GM18498 (cell line): Measurements from ENCODE around the gene ADAM10.
"Not testable (repeated sequence)": the region's sequence is repeated elsewhere in the genome, so short reads cannot be mapped to it uniquely, and the experiment has no call there.

ENCODE experiments used
- ATAC-seq: cut with Tn5 transposase; IDR thresholded peaks from one replicate; pipeline ENCODE4 v1.9.1; 2021; ENCODE audit warnings: mild to moderate bottlenecking, moderate library complexity; ENCODE audit not compliant: unreplicated experiment

Gene ADAM10

DNA sequence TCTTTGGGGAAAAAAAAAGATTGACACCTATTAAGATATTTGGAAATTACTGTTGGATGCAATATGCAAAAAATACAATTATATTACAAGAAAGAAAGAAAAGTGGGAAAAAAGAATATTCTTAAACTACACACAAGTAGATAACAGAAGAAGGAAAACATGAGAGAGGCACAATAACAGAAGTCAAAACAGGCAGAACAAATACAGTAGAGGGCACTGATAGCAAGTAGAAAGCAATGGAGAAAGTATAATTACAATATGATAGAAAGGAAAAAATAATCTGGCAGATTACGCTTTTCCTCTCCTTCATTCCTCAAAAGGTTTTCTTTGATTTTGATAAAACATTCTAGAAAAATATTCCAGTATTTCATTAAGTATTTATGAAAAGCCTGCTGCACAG is 72.1 kb downstream of the ADAM10 start:
- no peak for ATAC-seq

DNA sequence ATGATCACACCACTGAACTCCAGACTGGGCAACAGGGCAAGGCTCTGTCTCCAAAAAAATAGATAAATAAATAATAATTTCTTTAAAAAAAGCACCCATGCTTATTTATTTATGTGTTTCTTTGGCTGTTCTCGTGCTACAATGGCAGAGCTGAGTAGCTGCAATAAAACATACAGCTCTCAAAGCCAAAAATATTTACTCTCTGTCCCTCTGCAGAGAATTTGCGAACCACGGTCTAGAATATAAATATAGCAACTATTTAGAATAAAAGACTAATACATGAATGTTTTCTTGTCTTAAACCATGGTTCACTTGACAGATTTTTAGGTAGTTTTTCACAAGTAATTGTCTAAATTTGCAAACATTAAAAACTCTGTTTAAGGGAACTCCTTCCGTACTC is 72.7 kb downstream of the ADAM10 start:
- no peak for ATAC-seq

DNA sequence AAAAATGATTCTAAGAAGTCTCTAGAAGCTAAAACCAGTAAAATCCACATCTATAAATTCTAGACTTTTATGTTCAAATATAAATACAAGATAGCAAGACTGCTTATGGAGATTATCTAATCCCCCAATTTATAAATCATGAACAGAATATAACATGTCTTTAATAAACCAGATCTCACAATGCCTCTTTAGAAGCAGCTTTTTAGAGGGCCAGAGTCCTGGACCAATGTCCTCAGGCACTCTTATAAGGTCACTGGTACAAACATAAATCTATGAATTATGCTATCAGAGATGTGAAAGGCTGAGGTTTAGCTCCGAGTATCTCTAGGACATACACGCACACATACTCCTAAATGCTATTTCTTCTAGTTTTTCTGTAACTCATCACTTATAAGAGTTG is 78.3 kb downstream of the ADAM10 start:
- ATAC-seq: no peak

DNA sequence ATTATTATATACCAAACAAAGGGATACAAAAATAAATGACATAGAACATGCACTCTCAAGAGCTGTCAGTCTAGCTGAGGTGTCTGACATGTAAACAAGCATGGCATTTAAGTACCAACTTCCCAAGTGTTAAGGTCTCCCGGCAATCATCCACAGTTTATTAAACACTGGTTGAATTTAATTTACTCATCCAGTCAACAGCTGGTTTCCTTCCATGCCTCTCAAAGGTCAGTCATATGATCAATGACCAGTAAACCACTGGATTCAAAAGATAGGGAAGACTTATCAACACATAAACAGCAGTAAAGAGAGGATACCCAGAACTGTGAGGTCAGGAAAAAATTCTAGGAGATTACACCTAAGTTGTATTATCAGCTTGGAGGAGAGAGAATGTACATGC is 80.4 kb downstream of the ADAM10 start:
- no peak for ATAC-seq

DNA sequence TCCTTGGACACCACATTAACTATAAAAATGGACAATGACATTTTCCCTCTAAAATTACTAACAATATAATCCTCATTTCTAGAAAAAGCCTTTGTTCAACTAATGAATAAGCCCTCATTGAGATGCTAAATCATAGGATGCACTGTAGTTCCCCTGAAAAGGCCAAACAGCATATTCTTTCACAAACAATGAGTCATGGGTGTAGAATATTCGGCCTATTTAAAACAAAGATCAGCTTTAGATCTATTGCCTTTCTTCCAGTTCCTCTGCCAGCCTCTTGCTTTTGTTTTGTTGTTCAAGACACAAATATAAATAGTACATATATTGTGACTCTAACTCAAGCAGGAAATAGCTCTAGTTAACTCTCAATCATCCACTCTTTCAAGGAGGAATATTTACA is 82.5 kb downstream of the ADAM10 start:
- no peak for ATAC-seq

DNA sequence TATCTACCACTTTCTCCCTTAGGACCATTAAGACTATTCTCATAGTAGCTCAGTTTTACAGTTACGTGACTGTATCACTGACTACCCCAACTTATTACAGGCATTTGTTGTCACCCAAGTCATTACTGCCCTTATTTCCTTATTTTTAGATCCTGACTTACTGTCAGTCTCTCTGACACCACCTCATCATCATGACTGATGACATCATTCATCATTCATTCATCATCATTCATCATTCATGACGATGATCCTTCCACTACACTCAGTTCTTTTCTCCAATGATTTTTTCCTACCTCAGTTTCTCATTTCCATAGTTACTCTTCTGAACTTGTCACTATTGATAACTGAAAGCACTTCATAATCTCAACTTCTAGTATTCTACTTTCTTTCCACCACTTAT is 83.8 kb downstream of the ADAM10 start:
- ATAC-seq: no peak

DNA sequence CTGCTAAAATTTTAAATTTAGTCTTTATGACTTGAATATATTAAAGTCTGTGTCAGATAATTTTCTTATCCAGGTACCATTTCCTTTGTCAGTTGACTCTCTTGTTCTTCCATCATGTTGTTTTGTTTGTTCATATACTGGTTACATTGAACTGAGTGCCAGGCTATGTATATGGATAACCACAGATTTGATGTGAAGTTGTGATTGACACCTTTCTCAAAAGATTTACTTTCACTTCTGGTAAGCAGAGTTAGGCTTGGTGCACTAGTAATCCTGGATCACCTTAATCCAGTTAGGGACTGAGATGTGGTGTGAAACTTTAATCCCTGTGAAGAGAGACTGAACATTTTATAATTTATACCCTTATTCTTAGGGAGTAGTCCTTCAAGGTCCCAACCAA is 99.4 kb downstream of the ADAM10 start:
- no peak for ATAC-seq

DNA sequence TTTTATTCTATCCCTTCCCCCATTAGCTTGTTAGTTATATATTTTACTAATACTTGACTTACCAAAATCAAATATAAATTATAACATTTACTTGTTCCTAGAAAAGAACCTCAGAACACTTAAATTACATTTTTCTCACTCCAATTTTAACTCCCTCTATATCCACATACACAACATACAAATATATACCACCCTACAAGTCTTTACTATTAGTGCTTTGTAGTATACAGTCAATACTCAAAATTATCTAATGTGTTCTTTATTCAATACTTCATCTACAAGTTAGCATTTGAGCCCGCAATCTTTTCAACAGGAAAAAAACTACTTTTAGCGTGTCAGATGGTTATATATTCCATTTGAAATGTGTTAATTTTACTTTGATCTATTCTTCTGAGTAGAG is 100.3 kb downstream of the ADAM10 start:
- ATAC-seq: no peak

DNA sequence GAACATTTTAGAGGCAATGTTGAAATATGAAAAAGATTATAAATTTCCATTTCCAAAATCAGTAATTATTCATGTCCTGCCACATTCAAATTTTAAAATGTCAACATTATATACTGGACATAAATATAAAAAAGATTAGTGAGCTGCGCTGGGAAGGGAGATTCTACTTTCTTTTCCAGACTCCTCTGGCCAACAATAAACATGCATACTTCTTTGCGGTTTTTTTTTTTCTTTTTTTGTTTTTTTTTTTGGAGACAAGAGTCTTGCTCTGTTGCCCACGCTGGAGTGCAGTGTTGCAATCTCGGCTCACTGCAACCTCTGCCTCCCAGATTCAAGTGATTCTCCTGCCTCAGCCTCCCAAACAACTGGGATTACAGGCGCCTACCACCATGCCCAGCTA is 105.5 kb downstream of the ADAM10 start:
- no peak for ATAC-seq

DNA sequence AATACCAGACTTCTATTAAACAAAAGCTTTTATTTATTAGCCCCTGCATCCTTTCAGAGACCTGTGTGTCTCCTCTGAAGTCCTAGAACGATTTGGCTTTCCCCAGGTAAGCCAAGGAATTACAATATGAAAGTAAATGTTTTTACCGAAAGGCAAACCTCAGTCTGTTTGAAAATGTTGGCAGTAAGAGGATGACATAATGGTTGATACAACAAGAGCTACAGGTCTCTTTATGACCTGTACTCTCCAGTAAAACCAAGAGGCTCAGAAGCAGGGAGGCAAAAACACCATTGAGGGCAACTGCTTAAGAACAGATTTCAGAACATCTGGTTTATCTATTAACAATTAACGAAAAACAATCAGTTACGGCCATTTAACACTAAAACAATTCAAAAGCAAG is 107.8 kb downstream of the ADAM10 start:
- no peak for ATAC-seq

DNA sequence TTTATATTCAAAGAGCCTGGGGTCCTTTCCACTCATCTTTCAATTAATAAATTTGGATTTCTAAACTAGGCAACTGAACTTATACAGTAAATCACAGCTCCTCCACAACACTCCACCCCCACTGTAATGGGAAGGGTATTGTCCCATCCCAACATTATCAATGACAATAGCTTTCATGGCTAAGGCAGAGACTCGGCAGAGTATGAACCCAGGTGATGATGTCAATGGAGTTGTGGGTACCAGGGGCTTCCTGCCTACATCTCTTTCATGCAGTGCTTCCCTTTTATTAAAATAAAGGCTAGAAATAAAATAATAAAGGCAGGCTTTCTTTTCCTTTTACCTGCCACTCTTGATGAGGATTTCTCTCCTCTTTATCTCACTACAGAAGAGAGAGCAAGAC is 109.5 kb downstream of the ADAM10 start:
- no peak for ATAC-seq

DNA sequence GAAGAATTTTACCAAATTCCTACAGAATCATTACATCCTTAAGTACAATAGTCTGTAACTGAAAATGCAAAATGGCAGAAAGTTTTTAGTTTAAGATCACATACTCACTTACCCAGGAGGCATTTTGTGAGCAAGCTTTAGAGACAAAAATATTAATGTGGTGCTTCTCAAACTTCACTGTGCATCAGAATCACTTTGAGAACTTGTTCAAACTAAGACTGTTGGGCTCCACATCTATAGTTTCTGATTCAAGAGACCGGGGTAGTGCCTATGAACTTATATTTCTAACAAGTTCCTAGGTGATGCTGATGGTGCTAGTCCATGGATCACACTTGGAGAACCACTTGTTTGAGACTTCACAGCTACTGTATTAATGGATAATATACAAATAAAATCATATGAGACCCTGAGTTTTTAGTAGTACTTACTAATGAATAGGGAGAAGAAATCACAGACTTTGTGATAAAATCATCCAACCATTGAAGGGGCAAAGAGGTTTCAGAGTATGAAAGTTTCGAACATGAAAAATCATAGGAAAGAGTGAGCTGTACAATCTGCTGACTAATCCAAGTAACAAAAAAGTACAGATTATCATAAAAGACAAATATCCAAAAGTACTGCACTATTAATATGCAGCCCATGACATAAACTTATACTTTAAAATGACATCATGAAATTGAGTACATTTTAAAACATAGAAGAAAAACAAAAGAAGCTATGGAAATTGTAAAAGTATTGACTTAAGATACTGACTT is 110.3 kb downstream of the ADAM10 start:
- ATAC-seq: no peak

DNA sequence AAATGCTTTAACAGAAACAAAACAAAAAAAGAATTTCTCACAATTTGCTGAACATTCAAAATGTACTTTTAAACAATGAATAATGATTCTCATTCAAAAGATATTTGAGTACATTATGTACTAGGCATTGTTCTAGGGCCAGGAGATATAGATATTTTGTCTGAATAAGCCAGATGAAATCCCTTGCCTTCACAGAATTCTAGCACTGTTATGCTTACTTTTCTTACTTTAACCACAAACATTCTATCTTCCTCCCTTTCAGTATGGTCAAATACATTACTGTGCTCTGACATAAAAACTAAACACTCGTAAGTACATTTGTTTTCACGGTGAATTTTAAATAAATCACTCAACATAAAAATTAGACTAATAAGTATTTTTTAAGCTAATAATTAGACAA is 116.7 kb downstream of the ADAM10 start:
- no peak for ATAC-seq

DNA sequence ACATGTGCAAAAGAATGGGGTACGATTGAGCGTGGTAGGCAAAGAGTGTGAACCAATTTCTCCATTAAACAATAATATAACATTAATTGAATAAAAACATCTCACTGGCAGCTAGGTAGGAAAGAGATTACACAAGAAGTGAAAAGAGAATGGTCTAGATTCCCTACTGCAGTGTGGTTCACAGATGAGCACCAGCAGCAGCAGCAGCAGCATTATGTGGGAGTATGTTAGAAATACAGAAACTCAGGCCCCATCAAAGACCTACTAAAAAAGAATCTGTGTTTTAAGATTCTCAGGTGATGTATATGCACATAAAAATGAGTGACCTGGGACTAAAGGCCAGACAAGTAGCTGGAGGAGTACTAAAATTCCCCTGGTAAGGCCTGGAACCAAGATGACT is 118.2 kb downstream of the ADAM10 start:
- no peak for ATAC-seq

DNA sequence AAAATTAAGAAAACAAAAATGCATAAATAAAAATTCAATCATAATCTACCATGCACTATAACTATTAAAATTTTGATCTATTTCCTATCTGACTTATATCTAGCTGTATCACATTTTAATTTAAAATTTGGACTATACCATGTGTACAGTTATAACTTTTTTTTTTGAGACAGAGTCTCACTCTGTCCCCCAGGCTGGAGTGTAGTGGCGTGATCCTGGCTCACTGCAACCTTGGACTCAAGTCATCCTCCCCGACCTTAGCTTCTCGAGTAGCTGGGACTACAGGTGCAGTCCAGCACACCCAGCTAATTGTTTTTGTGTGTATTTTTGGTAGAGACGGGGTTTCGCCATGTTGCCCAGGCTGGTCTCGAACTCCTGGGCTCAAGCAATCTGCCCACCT is 119.9 kb downstream of the ADAM10 start:
- ATAC-seq: no peak

DNA sequence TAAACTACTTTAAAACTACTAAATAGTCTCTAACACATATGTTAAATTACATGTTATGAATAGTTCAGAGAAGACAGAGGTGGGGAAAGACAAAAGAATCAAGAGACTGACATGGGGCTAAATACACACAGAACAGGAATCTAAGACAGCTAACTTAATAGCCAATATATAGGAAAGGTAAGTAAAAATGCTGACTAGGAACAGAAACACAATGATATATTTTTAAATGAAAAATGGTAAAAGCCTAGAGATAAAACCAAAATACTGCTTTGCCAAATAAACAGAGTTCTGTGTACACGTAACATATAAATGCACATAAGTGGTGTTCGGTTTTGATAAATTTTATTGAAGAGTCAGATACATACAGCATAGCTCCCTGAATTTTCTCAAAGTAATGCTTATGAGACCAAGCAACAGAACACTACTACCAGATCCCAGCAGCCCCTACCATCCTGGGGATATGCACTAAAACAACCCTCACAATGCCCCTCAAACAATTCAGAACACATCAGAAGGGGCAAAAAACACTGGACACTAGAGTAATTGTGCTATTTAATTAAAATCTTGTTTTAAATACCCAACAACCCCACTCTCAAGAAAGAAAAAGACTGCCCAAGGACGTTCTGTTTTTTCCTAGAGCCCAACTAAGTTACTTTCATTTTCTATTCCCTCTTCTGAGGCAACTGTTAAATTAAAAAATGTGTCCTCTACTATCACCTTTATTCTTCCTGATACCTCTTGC is 121.1 kb downstream of the ADAM10 start:
- ATAC-seq: no peak

DNA sequence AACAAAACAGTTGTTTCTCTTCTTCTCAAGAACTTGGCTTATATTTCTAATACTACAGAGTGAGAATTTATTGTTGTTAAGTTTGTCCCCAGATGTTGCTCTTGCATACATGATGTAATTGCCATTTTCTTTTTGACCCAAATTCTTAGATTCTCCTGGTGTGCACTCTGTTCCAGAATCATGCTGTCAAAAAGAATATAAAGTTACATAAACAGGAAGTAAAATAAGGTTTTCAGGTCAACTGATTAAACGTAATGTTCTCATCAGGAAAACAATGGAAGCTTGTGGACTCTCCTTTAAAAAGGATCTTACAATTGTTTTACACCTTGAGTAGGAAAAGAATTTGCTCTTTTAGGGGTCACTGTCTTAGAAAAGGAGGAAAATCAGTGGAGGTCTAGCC is 121.8 kb downstream of the ADAM10 start:
- ATAC-seq: no peak

DNA sequence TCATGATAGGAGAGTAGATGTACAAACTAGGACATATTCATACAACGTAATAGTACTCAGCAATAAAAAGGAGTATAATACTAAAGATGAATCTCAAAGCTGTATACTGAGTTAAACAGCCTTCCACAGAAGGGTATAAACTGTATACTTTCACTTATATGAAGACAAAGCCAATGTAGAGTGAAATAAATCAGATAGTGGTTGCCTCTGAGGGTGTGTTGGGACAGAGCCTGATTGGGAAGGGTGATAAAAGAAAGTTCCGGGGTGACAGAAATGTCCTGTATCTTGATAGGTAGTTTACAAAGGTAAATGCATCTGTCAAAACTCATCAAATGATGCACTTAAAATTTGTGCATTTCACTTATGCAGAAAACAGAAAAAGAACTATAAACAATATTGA is 122.5 kb downstream of the ADAM10 start:
- ATAC-seq: no peak

DNA sequence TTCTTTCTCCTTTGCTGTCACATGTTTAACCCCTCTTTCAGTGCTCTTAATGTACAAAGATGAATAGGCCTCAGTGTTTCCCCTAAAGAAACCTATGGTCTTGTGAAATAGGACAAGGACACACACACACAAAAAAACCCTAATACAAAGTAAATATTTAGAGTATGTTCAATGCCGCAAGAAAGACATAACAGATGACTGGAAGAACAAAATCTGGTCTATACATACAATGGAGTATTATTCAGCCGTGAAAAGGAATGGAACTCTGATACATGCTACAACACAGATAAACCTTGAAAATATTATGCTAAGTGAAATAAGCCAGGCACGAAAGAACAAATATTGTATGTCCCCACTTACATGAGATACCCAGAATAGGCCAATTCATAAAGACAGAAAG is 123.1 kb downstream of the ADAM10 start:
- ATAC-seq: no peak

DNA sequence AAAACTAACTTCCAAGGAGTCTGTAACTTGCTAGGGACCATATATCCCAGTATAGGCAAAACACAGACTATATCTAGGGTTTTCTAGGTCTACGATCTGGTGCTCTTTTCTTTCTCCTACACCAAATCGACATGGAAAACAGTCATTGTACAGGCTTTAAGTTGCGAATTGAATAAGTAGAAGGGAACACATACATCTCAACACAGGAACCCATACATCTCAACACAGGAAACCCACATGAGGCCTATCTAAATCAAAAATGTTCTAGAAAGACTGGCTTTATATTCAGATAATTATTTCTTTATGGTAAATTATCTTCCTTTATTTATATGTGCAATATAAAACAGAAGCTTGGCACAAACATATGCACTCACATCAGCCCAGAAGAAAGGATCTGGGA is 126.6 kb downstream of the ADAM10 start:
- no peak for ATAC-seq

DNA sequence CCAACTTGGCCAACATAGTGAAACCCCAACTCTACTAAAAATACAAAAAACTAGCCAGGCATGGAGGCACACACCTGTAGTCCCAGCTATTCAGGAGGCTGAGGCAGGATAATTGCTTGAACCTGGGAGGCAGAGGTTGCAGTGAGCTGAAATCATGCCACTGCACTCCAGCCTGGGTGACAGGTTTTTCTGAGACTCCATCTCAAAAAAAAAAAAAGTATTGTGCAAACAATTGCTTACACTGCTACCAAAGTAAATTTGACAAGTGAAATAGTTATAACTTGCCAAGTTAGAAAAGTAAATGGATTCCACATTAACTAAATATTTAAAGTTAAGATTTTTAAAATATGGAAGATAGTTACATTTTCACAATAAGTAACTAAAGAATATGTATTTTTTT is 129.2 kb downstream of the ADAM10 start:
- not testable (repeated sequence) for ATAC-seq

DNA sequence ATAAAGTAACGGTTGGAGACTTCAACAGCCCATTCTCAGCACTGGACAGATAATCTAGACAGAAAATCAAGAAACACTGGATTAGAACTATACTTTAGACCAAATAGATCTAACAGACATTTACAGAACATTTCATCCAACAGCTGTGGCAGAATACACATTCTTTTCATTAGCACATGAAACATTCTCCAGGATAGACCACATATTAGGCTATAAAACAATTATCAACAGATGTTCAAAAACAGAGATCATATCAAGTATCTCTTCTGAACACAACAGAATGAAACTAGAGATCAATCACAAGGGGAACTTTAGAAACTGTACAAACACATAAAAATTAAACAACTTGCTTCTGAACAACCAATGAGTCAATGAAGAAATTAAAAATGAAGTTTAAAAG is 133.3 kb downstream of the ADAM10 start:
- no peak for ATAC-seq
